HEK293 (cell line): ENCODE data around the gene MAP4K5.

Experiments used
- CTCF ChIA-PET: fragments of 350-600 bp; formaldehyde crosslinking; extraction: SDS; loops from one replicate; lab custom pipeline; 2021; ENCODE audit warnings: antibody characterized with exemption; lab: Yijun Ruan, JAX
- POLR2A ChIA-PET: fragments of 300-600 bp; formaldehyde crosslinking; extraction: SDS; loops from one replicate; lab custom pipeline; 2020; ENCODE audit warnings: antibody characterized with exemption, inconsistent platforms; lab: Yijun Ruan, JAX
- H3K27ac ChIP-seq: fragments of 200-500 bp; sonication (Bioruptor generic); 2 replicates; pipeline ENCODE4 v1.5.1; 2014; ENCODE audit warnings: low read depth, low read length, control low read depth, inconsistent platforms; ENCODE audit errors: extremely low read depth
- H3K36me3 ChIP-seq, 2 experiments: fragments of 200-500 bp in 1 of 2; sonication (Bioruptor generic) in 1 of 2; 1 replicate in 1 of 2; 2 replicates in 1 of 2; pipeline ENCODE4 v1.5.1; 2014 to 2017; ENCODE audit warnings: inconsistent platforms in 2 of 2, low read length in 2 of 2; ENCODE audit not compliant: control insufficient read depth in 2 of 2, insufficient read depth in 1 of 2
- H3K4me1 ChIP-seq: fragments of 200-500 bp; sonication (Bioruptor generic); 2 replicates; pipeline ENCODE4 v1.5.1; 2014; ENCODE audit warnings: mild to moderate bottlenecking, low read length, inconsistent platforms; ENCODE audit not compliant: control insufficient read depth, insufficient read depth
- H3K4me3 ChIP-seq: 2 replicates; pipeline ENCODE4 v1.5.1; 2011; ENCODE audit warnings: low read depth, mild to moderate bottlenecking, control low read depth, low read length, moderate library complexity
- H3K9me3 ChIP-seq: fragments of 200-500 bp; sonication (Bioruptor generic); 2 replicates; pipeline ENCODE4 v1.5.1; 2014; ENCODE audit warnings: low read depth, low read length, inconsistent platforms; ENCODE audit not compliant: control insufficient read depth, insufficient read depth
- FEZF1 ChIP-seq: fragments of 450-650 bp; formaldehyde crosslinking; IDR thresholded peaks from 2 replicates; pipeline ENCODE4 v1.5.1; 2016; ENCODE audit warnings: missing biosample characterization, missing genetic modification characterization
- IKZF3 ChIP-seq: fragments of 450-650 bp; IDR thresholded peaks from 2 replicates; pipeline ENCODE4 v1.5.0; 2018; ENCODE audit warnings: missing biosample characterization, mild to moderate bottlenecking, missing genetic modification characterization, moderate library complexity
- KLF1 ChIP-seq: fragments of 450-650 bp; formaldehyde crosslinking; IDR thresholded peaks from 2 replicates; pipeline ENCODE4 v1.5.1; 2016; ENCODE audit warnings: missing biosample characterization, missing genetic modification characterization
- KLF16 ChIP-seq: fragments of 450-650 bp; formaldehyde crosslinking; IDR thresholded peaks from 2 replicates; pipeline ENCODE4 v1.5.1; 2017; ENCODE audit warnings: missing biosample characterization, missing genetic modification characterization
- REPIN1 ChIP-seq: fragments of 450-650 bp; formaldehyde crosslinking; IDR thresholded peaks from 2 replicates; pipeline ENCODE4 v1.5.1; 2017; ENCODE audit warnings: missing biosample characterization, missing genetic modification characterization, low read depth
- SCRT1 ChIP-seq: fragments of 450-650 bp; formaldehyde crosslinking; IDR thresholded peaks from 2 replicates; pipeline ENCODE4 v1.5.1; 2016; ENCODE audit warnings: missing biosample characterization, missing genetic modification characterization, borderline replicate concordance
- SCRT2 ChIP-seq: fragments of 450-650 bp; formaldehyde crosslinking; IDR thresholded peaks from 2 replicates; pipeline ENCODE4 v1.5.1; 2016; ENCODE audit warnings: missing biosample characterization, missing genetic modification characterization
- WT1 ChIP-seq: fragments of 450-650 bp; formaldehyde crosslinking; IDR thresholded peaks from 2 replicates; pipeline ENCODE4 v1.5.1; 2016; ENCODE audit warnings: missing biosample characterization, missing genetic modification characterization
- ZFP37 ChIP-seq: fragments of 450-650 bp; formaldehyde crosslinking; IDR thresholded peaks from 2 replicates; pipeline ENCODE4 v1.5.1; 2016; ENCODE audit warnings: missing biosample characterization, missing genetic modification characterization
- ZIC2 ChIP-seq: fragments of 450-650 bp; formaldehyde crosslinking; IDR thresholded peaks from 2 replicates; pipeline ENCODE4 v1.5.1; 2016; ENCODE audit warnings: missing biosample characterization, missing genetic modification characterization
- ZNF10 ChIP-seq: fragments of 450-650 bp; formaldehyde crosslinking; IDR thresholded peaks from 2 replicates; pipeline ENCODE4 v1.5.1; 2017; ENCODE audit warnings: missing biosample characterization, missing genetic modification characterization
- ZNF114 ChIP-seq: fragments of 450-650 bp; formaldehyde crosslinking; IDR thresholded peaks from 2 replicates; pipeline ENCODE4 v1.5.0; 2017; ENCODE audit warnings: missing biosample characterization, missing genetic modification characterization
- ZNF23 ChIP-seq: fragments of 450-650 bp; formaldehyde crosslinking; IDR thresholded peaks from 2 replicates; pipeline ENCODE4 v1.5.1; 2016; ENCODE audit warnings: missing biosample characterization, missing genetic modification characterization, borderline replicate concordance
- ZNF335 ChIP-seq: fragments of 450-650 bp; formaldehyde crosslinking; conservative IDR thresholded peaks from 2 replicates; pipeline ENCODE4 v1.5.1; 2016; ENCODE audit warnings: missing biosample characterization, missing genetic modification characterization
- ZNF391 ChIP-seq: fragments of 450-650 bp; formaldehyde crosslinking; IDR thresholded peaks from 2 replicates; pipeline ENCODE4 v1.5.1; 2016; ENCODE audit warnings: low read depth, missing biosample characterization, missing genetic modification characterization, borderline replicate concordance
- ZNF423 ChIP-seq: fragments of 450-650 bp; formaldehyde crosslinking; IDR thresholded peaks from 2 replicates; pipeline ENCODE4 v1.5.1; 2016; ENCODE audit warnings: missing biosample characterization, missing genetic modification characterization
- ZNF48 ChIP-seq: fragments of 450-650 bp; formaldehyde crosslinking; IDR thresholded peaks from 2 replicates; pipeline ENCODE4 v1.5.1; 2016; ENCODE audit warnings: missing biosample characterization, missing genetic modification characterization
- ZNF514 ChIP-seq: fragments of 450-650 bp; formaldehyde crosslinking; IDR thresholded peaks from 2 replicates; pipeline ENCODE4 v1.5.1; 2016; ENCODE audit warnings: missing biosample characterization, missing genetic modification characterization
- ZNF624 ChIP-seq: fragments of 450-650 bp; formaldehyde crosslinking; IDR thresholded peaks from 2 replicates; pipeline ENCODE4 v1.5.1; 2017; ENCODE audit warnings: missing biosample characterization, missing genetic modification characterization
- ZNF660 ChIP-seq: fragments of 450-650 bp; IDR thresholded peaks from 2 replicates; pipeline ENCODE4 v1.5.1; 2018; ENCODE audit warnings: missing biosample characterization, mild to moderate bottlenecking, missing genetic modification characterization
- ZNF664 ChIP-seq: fragments of 450-650 bp; formaldehyde crosslinking; IDR thresholded peaks from 2 replicates; pipeline ENCODE4 v1.5.1; 2016; ENCODE audit warnings: missing biosample characterization, missing genetic modification characterization
- ZNF677 ChIP-seq: fragments of 450-650 bp; IDR thresholded peaks from 2 replicates; pipeline ENCODE4 v1.5.0; 2018; ENCODE audit warnings: missing biosample characterization, mild to moderate bottlenecking, missing genetic modification characterization, moderate library complexity
- ZNF837 ChIP-seq: fragments of 450-650 bp; formaldehyde crosslinking; IDR thresholded peaks from 2 replicates; pipeline ENCODE4 v1.5.1; 2016; ENCODE audit warnings: missing biosample characterization, missing genetic modification characterization
- TF ChIP-seq, protein P1 (sequence below): fragments of 450-650 bp; formaldehyde crosslinking; IDR thresholded peaks from 2 replicates; pipeline ENCODE4 v1.5.1; 2017; ENCODE audit warnings: missing biosample characterization, missing genetic modification characterization
- TF ChIP-seq, protein P2 (sequence below): fragments of 450-650 bp; formaldehyde crosslinking; IDR thresholded peaks from 2 replicates; pipeline ENCODE4 v1.5.1; 2017; ENCODE audit warnings: missing biosample characterization, missing genetic modification characterization
- TF ChIP-seq, protein P3 (sequence below): fragments of 450-650 bp; formaldehyde crosslinking; IDR thresholded peaks from 2 replicates; pipeline ENCODE4 v1.5.1; 2016; ENCODE audit warnings: missing biosample characterization, missing genetic modification characterization
- TF ChIP-seq, protein P4 (sequence below): fragments of 450-650 bp; formaldehyde crosslinking; IDR thresholded peaks from 2 replicates; pipeline ENCODE4 v1.5.1; 2016; ENCODE audit warnings: missing biosample characterization, missing genetic modification characterization

Gene MAP4K5

DNA sequence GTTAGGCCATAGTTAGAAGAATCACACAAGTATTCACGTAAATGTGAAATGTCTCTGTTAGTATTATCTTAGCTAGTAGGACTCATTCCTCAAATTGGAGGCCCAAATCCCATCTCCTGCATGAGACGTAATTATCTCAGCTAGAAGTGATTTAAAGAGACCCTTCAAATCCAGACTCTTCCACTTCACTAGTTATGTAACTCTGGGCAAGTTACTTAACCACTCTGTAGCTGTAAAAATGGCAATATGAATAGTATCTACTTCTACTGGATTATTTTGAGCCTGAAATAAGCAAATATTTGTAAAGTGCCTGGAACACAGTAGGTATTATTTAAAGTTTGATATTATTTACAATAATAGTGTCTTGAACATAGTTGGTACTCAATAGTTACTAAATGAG lies 107.3 kb downstream of the MAP4K5 start (continued):
- TF ChIP-seq ZNF677 (tag by site-specific recombination) (no peak), ZNF335 (tag by site-specific recombination) (no peak)
- TF ChIP-seq, all 188 proteins: peak for 0

DNA sequence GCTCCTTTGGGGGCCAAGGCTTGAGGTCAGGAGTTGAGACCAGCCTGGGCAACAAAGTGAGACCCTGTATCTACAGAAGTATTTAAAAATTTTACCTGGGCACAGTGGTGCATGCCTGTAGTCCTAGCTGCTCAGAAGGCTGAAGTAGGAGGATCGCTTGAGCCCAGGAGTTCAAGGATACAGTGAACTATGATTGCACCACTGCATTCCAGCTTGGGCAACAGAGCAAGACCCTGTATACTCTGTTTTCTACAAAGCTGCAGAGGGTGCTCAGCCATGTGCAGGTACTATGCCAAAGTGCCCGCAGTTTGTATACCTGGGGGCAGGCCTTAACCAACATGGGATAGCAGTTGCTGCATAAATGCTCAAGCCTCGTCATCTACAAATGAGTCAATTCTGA lies 108.8 kb downstream of the MAP4K5 start:
- H3K36me3 ChIP-seq = peaks cover 33 to 40% of the 10 kb centered on the region in 2 experiments
- peaks cover 8% of the 10 kb centered on the region for H3K4me1 ChIP-seq
- H3K27ac ChIP-seq = no peak overlapping the region
- ChIA-PET POLR2A (no interaction called here), CTCF (interaction anchor here (1.4 kb wide), 1 partner anchor 102 kb away, joined by 3 read pairs; no protein-coding TSS in a partner anchor)
- H3K4me3 ChIP-seq = no peak overlapping the region
- H3K9me3 ChIP-seq = no peaks in the 10 kb centered on the region
- TF ChIP-seq ZIC2 (no peak), ZNF10 (tag by site-specific recombination) (no peak), ZNF664 (tag by site-specific recombination) (no peak), ZNF114 (tag by site-specific recombination) (no peak), SCRT1 (no peak), REPIN1 (tag by site-specific recombination) (no peak), KLF16 (tag by site-specific recombination) (no peak), ZFP37 (tag by site-specific recombination) (no peak), SCRT2 (tag by site-specific recombination) (no peak), FEZF1 (tag by site-specific recombination) (no peak), KLF1 (no peak), ZNF423 (tag by site-specific recombination) (no peak), ZNF48 (tag by site-specific recombination) (no peak)
- TF ChIP-seq, protein P1, sequence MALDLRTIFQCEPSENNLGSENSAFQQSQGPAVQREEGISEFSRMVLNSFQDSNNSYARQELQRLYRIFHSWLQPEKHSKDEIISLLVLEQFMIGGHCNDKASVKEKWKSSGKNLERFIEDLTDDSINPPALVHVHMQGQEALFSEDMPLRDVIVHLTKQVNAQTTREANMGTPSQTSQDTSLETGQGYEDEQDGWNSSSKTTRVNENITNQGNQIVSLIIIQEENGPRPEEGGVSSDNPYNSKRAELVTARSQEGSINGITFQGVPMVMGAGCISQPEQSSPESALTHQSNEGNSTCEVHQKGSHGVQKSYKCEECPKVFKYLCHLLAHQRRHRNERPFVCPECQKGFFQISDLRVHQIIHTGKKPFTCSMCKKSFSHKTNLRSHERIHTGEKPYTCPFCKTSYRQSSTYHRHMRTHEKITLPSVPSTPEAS = no peak
- TF ChIP-seq, protein P2, sequence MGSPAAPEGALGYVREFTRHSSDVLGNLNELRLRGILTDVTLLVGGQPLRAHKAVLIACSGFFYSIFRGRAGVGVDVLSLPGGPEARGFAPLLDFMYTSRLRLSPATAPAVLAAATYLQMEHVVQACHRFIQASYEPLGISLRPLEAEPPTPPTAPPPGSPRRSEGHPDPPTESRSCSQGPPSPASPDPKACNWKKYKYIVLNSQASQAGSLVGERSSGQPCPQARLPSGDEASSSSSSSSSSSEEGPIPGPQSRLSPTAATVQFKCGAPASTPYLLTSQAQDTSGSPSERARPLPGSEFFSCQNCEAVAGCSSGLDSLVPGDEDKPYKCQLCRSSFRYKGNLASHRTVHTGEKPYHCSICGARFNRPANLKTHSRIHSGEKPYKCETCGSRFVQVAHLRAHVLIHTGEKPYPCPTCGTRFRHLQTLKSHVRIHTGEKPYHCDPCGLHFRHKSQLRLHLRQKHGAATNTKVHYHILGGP (tag by site-specific recombination) = no peak
- TF ChIP-seq, protein P3, sequence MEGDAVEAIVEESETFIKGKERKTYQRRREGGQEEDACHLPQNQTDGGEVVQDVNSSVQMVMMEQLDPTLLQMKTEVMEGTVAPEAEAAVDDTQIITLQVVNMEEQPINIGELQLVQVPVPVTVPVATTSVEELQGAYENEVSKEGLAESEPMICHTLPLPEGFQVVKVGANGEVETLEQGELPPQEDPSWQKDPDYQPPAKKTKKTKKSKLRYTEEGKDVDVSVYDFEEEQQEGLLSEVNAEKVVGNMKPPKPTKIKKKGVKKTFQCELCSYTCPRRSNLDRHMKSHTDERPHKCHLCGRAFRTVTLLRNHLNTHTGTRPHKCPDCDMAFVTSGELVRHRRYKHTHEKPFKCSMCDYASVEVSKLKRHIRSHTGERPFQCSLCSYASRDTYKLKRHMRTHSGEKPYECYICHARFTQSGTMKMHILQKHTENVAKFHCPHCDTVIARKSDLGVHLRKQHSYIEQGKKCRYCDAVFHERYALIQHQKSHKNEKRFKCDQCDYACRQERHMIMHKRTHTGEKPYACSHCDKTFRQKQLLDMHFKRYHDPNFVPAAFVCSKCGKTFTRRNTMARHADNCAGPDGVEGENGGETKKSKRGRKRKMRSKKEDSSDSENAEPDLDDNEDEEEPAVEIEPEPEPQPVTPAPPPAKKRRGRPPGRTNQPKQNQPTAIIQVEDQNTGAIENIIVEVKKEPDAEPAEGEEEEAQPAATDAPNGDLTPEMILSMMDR (tag by site-specific recombination) = no peak
- TF ChIP-seq, all 188 proteins: peak for 0

DNA sequence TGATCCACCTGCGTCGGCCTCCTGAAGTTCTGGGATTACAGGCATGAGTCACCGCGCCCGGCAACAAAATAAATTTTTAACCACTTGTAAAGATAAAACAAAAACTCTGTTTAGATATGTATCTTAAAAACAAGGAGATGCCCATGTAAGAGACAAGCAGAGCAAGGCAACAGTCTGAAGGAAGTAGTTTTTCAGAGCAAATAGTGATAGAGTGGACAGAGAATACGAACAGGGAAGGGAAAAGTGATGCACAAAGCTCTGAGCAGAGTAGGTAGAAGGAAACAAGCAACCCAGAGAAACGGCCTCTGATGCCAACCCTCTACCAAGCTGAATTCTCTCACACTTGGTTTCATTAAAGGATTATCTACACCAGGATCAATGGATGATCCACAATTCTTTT lies 110.9 kb downstream of the MAP4K5 start:
- POLR2A ChIA-PET = no interaction called here
- H3K36me3 ChIP-seq = peaks cover 41 to 44% of the 10 kb centered on the region in 2 experiments

More for the DNA sequence above, 110.9 kb downstream of the MAP4K5 start:
- CTCF ChIA-PET = interaction anchor here (0.6 to 0.7 kb wide), 2 partner anchors 105 to 320 kb away, joined by 3 to 5 read pairs; no protein-coding TSS in a partner anchor
- Histone ChIP-seq H3K4me1 (peaks cover 8% of the 10 kb centered on the region), H3K4me3 (no peak overlapping the region), H3K9me3 (no peaks in the 10 kb centered on the region), H3K27ac (no peak overlapping the region)
- TF ChIP-seq ZNF391 (tag by site-specific recombination) (no peak), ZNF660 (tag by site-specific recombination) (no peak), ZNF514 (tag by site-specific recombination) (no peak), ZNF624 (no peak), ZNF23 (tag by site-specific recombination) (no peak), ZNF677 (tag by site-specific recombination) (no peak), IKZF3 (no peak), ZNF837 (tag by site-specific recombination) (no peak), WT1 (tag by site-specific recombination) (no peak)
- TF ChIP-seq, protein P4, sequence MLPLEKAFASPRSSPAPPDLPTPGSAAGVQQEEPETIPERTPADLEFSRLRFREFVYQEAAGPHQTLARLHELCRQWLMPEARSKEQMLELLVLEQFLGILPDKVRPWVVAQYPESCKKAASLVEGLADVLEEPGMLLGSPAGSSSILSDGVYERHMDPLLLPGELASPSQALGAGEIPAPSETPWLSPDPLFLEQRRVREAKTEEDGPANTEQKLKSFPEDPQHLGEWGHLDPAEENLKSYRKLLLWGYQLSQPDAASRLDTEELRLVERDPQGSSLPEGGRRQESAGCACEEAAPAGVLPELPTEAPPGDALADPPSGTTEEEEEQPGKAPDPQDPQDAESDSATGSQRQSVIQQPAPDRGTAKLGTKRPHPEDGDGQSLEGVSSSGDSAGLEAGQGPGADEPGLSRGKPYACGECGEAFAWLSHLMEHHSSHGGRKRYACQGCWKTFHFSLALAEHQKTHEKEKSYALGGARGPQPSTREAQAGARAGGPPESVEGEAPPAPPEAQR (tag by site-specific recombination) = no peak
